Measurements from ENCODE around the gene LDAF1. TPM values are rescaled to one million over a fixed set of nuclear protein-coding genes. Genes with fewer than 3 reads are reported as not detected.

The LDAF1 gene
- total RNA-seq, 3 donors from 2014 or later = 34.3 to 66.6 (median 37.5) TPM

DNA sequence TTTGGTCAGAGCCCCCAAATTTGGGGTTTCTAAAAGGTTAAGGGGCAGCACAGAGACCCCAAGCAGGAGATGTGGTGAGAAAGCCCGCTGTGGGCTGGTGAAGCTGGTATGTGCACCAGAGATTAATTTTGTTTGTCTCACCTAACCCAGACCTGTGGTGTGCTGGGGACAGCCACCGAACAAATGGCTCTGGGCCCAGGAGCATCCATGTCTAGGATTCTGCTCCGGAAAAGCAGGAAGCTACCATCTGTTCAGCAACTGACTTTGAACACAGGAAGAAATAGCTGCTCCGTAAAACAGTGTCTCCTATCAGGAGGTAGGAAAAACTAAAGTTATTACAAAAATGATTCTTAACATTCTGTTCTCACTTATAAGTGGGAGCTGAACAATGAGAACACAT lies 55.6 kb downstream of the LDAF1 start:
- TF ChIP-seq, protein P1, sequence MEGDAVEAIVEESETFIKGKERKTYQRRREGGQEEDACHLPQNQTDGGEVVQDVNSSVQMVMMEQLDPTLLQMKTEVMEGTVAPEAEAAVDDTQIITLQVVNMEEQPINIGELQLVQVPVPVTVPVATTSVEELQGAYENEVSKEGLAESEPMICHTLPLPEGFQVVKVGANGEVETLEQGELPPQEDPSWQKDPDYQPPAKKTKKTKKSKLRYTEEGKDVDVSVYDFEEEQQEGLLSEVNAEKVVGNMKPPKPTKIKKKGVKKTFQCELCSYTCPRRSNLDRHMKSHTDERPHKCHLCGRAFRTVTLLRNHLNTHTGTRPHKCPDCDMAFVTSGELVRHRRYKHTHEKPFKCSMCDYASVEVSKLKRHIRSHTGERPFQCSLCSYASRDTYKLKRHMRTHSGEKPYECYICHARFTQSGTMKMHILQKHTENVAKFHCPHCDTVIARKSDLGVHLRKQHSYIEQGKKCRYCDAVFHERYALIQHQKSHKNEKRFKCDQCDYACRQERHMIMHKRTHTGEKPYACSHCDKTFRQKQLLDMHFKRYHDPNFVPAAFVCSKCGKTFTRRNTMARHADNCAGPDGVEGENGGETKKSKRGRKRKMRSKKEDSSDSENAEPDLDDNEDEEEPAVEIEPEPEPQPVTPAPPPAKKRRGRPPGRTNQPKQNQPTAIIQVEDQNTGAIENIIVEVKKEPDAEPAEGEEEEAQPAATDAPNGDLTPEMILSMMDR (IDR thresholded peaks at IDR 0.05) = no peak
- H3K9me3 ChIP-seq = no peaks in the 10 kb centered on the region
- ATAC-seq = no peak
- intact Hi-C loops (cut with DNase I, micrococcal nuclease) = no loop called here
- no peak overlapping the region for H3K4me3 ChIP-seq
- H3K4me1 ChIP-seq (ENCODE audit: low read depth) = peaks cover 3% of the 10 kb centered on the region
- DNase-seq = no peak
- H3K36me3 ChIP-seq (ENCODE audit: low read depth) = no peaks in the 10 kb centered on the region

DNA sequence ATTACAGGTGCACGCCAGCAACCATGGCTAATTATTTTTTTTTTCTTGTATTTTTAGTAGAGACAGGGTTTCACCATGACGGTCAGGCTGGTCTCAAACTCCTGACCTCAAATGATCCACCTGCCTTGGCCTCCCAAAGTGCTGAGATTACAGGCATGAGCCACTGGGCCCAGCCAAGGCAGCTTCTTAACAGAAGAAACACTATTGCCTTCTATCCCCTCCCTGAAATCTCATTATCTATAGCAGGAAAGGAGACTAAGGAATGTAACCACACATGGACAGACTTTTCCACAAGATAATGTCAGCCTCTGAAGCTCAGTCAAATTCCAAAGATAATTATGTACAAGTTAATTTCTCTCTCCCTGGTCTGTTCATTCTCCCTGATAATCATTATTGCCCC lies 58.6 kb downstream of the LDAF1 start:
- H3K9me3 ChIP-seq = no peaks in the 10 kb centered on the region
- TF ChIP-seq, protein P1 (IDR thresholded peaks at IDR 0.05) = no peak
- H3K36me3 ChIP-seq (ENCODE audit: low read depth) = no peaks in the 10 kb centered on the region
- ATAC-seq = no peak
- no peak for DNase-seq
- intact Hi-C loops (cut with DNase I, micrococcal nuclease) = no loop called here
- peaks cover 5% of the 10 kb centered on the region for H3K4me1 ChIP-seq (ENCODE audit: low read depth)
- no peak overlapping the region for H3K4me3 ChIP-seq

DNA sequence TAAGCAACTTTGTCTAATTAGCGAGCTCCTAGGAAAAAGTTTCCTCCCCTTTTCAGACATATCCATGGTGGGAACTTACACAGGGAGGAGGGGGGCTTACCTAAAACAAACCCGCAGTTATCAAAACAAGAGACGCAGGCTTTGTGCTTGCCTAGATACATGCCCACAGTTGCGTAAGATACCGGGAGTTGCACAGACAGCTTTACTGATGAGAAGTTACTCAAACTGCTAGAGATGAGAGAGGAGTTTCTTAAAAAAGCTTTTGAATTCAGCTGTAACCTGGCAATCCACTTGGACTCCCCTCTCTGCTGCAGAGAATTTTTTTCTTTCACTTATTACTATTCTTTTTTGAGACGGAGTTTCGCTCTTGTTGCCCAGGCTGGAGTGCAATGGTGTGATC lies 59.7 kb downstream of the LDAF1 start:
- no peak for DNase-seq
- no peaks in the 10 kb centered on the region for H3K36me3 ChIP-seq (ENCODE audit: low read depth)
- ATAC-seq = no peak
- no peaks in the 10 kb centered on the region for H3K9me3 ChIP-seq
- H3K4me3 ChIP-seq = no peak overlapping the region
- intact Hi-C loops (cut with DNase I, micrococcal nuclease) = no loop called here
- TF ChIP-seq, protein P1 (IDR thresholded peaks at IDR 0.05) = no peak
- H3K4me1 ChIP-seq (ENCODE audit: low read depth) = peaks cover 10% of the 10 kb centered on the region

DNA sequence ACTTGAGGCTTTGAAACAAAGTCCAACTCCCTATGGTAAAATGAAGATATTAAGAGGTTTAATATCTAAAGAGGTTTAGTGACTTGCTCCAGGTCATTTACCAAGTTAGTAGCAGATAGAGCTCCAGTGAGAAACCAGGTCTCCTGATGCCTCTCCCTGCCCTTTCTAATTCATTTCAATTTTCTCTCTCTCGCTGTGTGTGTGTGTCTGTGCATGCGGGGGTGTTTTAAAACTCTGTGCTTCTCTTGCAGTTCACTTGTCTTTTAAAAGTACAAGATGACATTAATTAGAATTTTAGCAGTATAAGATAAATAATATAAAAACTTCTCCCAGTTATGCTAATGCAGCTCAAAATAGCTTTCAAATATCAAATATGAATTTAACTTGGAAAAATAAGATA lies 61.1 kb downstream of the LDAF1 start:
- intact Hi-C loops (cut with DNase I, micrococcal nuclease) = no loop called here
- TF ChIP-seq, protein P1 (IDR thresholded peaks at IDR 0.05) = no peak
- H3K4me3 ChIP-seq = no peak overlapping the region
- ATAC-seq (no peak), DNase-seq (no peak)
- H3K36me3 ChIP-seq (ENCODE audit: low read depth) = no peaks in the 10 kb centered on the region
- no peaks in the 10 kb centered on the region for H3K9me3 ChIP-seq
- peaks cover 10% of the 10 kb centered on the region for H3K4me1 ChIP-seq (ENCODE audit: low read depth)

DNA sequence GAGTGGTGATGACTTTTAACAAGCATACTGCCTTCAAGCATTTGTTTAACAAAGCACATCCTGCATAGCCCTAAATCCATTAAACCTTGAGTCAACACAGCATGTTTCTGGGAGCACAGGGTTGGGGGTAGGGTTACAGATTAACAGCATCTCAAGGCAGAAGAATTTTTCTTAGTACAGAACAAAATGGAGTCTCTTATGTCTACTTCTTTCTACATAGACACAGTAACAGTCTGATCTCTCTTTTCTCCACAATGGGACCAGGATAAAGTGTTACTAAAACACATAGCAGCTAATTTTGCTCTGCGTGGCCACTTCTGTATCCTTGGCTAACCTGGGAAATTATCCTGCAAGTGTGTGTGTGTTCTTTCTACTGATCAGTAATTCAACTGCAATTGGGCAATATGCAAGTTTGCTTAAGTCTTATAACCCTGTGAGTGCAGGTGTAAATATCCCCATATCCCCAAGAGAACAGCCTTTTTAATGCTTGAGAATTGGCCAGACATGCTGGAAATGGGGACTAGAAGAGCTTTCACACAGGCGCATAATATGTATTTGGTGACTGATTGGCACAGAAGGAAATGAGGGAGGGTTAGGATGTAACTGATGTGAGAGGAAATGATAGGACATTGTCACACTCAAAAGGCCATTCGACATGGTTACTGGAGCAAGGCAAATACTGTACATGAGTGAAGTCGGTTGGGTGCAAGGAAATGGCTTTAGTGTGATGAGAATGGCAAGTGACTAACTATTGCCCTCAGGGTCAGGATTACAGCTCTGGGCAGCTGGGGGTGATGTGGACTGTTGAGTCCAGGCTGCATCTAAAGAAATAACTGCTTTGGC lies 64.2 kb downstream of the LDAF1 start:
- DNase-seq (peak in 1 of 3 donors; percentile 43), ATAC-seq (peak; percentile 86)
- TF ChIP-seq, protein P1 (IDR thresholded peaks at IDR 0.05) = no peak
- H3K9me3 ChIP-seq = no peaks in the 10 kb centered on the region
- no peaks in the 10 kb centered on the region for H3K36me3 ChIP-seq (ENCODE audit: low read depth)
- H3K4me3 ChIP-seq = no peak overlapping the region
- H3K4me1 ChIP-seq (ENCODE audit: low read depth) = peaks cover 10% of the 10 kb centered on the region
- intact Hi-C loops (cut with DNase I, micrococcal nuclease) = no loop called here
